ENCODE data around the gene SLC29A3.

SLC29A3 gene

GRCh38 chr10:71301371-71301916 lies 17.6 kb upstream of the SLC29A3 start:
- Mint-ChIP-seq H3K9me3 (no peaks in the 10 kb centered on the region), H3K4me3 (no peak overlapping the region), H3K4me1 (ENCODE audit: low read depth) (peaks cover 5% of the 10 kb centered on the region), H3K36me3 (ENCODE audit: low read depth) (no peaks in the 10 kb centered on the region), H3K27me3 (ENCODE audit: low read depth) (peaks cover 3% of the 10 kb centered on the region), H3K27ac (no peak overlapping the region)
- no peak for DNase-seq (ENCODE audit: low spot score)

- Mint-ChIP-seq H3K27me3 (ENCODE audit: low read depth) (peaks cover 3% of the 10 kb centered on the region), H3K36me3 (ENCODE audit: low read depth) (no peaks in the 10 kb centered on the region), H3K9me3 (no peaks in the 10 kb centered on the region), H3K4me1 (ENCODE audit: low read depth) (peaks cover 5% of the 10 kb centered on the region), H3K4me3 (no peak overlapping the region), H3K27ac (no peak overlapping the region)
- DNase-seq (ENCODE audit: low spot score), result no peak
Observed at GRCh38 chr10:71302451-71302850, 16.6 kb upstream of the SLC29A3 start.

GRCh38 chr10:71302874-71303568 lies 16.0 kb upstream of the SLC29A3 start:
- no peak for DNase-seq (ENCODE audit: low spot score)
- peaks cover 3% of the 10 kb centered on the region for H3K27me3 Mint-ChIP-seq (ENCODE audit: low read depth)
- H3K9me3 Mint-ChIP-seq, result no peaks in the 10 kb centered on the region
- no peak overlapping the region for H3K4me3 Mint-ChIP-seq
- H3K36me3 Mint-ChIP-seq (ENCODE audit: low read depth), result no peaks in the 10 kb centered on the region
- peaks cover 5% of the 10 kb centered on the region for H3K4me1 Mint-ChIP-seq (ENCODE audit: low read depth)
- no peak overlapping the region for H3K27ac Mint-ChIP-seq

- Mint-ChIP-seq H3K9me3 (no peaks in the 10 kb centered on the region), H3K27ac (no peak overlapping the region), H3K27me3 (ENCODE audit: low read depth) (peaks cover 3% of the 10 kb centered on the region)
Observed at GRCh38 chr10:71303569-71303907, 15.5 kb upstream of the SLC29A3 start.

GRCh38 chr10:71304914-71305313 lies 14.1 kb upstream of the SLC29A3 start:
- no peak overlapping the region for H3K4me3 Mint-ChIP-seq
- peaks cover 2% of the 10 kb centered on the region for H3K27me3 Mint-ChIP-seq (ENCODE audit: low read depth)
- H3K27ac Mint-ChIP-seq, result no peak overlapping the region
- H3K36me3 Mint-ChIP-seq (ENCODE audit: low read depth), result no peaks in the 10 kb centered on the region
- DNase-seq (ENCODE audit: low spot score), result no peak
- no peaks in the 10 kb centered on the region for H3K4me1 Mint-ChIP-seq (ENCODE audit: low read depth)
- no peaks in the 10 kb centered on the region for H3K9me3 Mint-ChIP-seq

More at GRCh38 chr10:71303569-71303907, 15.5 kb upstream of the SLC29A3 start:
- Mint-ChIP-seq H3K4me1 (ENCODE audit: low read depth) (peaks cover 5% of the 10 kb centered on the region), H3K4me3 (no peak overlapping the region), H3K36me3 (ENCODE audit: low read depth) (no peaks in the 10 kb centered on the region)
- DNase-seq (ENCODE audit: low spot score), result no peak

- Mint-ChIP-seq H3K4me1 (ENCODE audit: low read depth) (no peaks in the 10 kb centered on the region), H3K27me3 (ENCODE audit: low read depth) (peaks cover 2% of the 10 kb centered on the region), H3K9me3 (no peaks in the 10 kb centered on the region), H3K36me3 (ENCODE audit: low read depth) (no peaks in the 10 kb centered on the region), H3K27ac (no peak overlapping the region), H3K4me3 (no peak overlapping the region)
- DNase-seq (ENCODE audit: low spot score), result no peak
Observed at GRCh38 chr10:71306979-71307378, 12.1 kb upstream of the SLC29A3 start.

GRCh38 chr10:71307469-71308085 lies 11.5 kb upstream of the SLC29A3 start:
- no peak overlapping the region for H3K4me3 Mint-ChIP-seq
- DNase-seq (ENCODE audit: low spot score), result no peak
- no peaks in the 10 kb centered on the region for H3K9me3 Mint-ChIP-seq

GRCh38 chr10:71308244-71308643 lies 10.8 kb upstream of the SLC29A3 start:
- Mint-ChIP-seq H3K27me3 (ENCODE audit: low read depth) (peaks cover 2% of the 10 kb centered on the region), H3K36me3 (ENCODE audit: low read depth) (no peaks in the 10 kb centered on the region), H3K9me3 (no peaks in the 10 kb centered on the region), H3K4me1 (ENCODE audit: low read depth) (no peaks in the 10 kb centered on the region), H3K27ac (no peak overlapping the region), H3K4me3 (no peak overlapping the region)
- no peak for DNase-seq (ENCODE audit: low spot score)

More at GRCh38 chr10:71307469-71308085, 11.5 kb upstream of the SLC29A3 start:
- no peaks in the 10 kb centered on the region for H3K36me3 Mint-ChIP-seq (ENCODE audit: low read depth)
- no peak overlapping the region for H3K27ac Mint-ChIP-seq
- no peaks in the 10 kb centered on the region for H3K4me1 Mint-ChIP-seq (ENCODE audit: low read depth)
- H3K27me3 Mint-ChIP-seq (ENCODE audit: low read depth), result peaks cover 2% of the 10 kb centered on the region

- H3K9me3 Mint-ChIP-seq, result no peaks in the 10 kb centered on the region
- DNase-seq (ENCODE audit: low spot score), result no peak
- no peaks in the 10 kb centered on the region for H3K36me3 Mint-ChIP-seq (ENCODE audit: low read depth)
Observed at GRCh38 chr10:71308985-71309384, 10.1 kb upstream of the SLC29A3 start.

GRCh38 chr10:71309919-71310318 lies 9.1 kb upstream of the SLC29A3 start:
- Mint-ChIP-seq H3K36me3 (ENCODE audit: low read depth) (no peaks in the 10 kb centered on the region), H3K4me3 (no peak overlapping the region), H3K27ac (no peak overlapping the region), H3K27me3 (ENCODE audit: low read depth) (peaks cover 2% of the 10 kb centered on the region), H3K4me1 (ENCODE audit: low read depth) (no peaks in the 10 kb centered on the region), H3K9me3 (no peaks in the 10 kb centered on the region)
- no peak for DNase-seq (ENCODE audit: low spot score)

More at GRCh38 chr10:71308985-71309384, 10.1 kb upstream of the SLC29A3 start:
- Mint-ChIP-seq H3K4me1 (ENCODE audit: low read depth) (no peaks in the 10 kb centered on the region), H3K27ac (no peak overlapping the region), H3K4me3 (no peak overlapping the region), H3K27me3 (ENCODE audit: low read depth) (peaks cover 2% of the 10 kb centered on the region)

- no peak overlapping the region for H3K27ac Mint-ChIP-seq
- H3K27me3 Mint-ChIP-seq (ENCODE audit: low read depth), result peaks cover 2% of the 10 kb centered on the region
- H3K4me1 Mint-ChIP-seq (ENCODE audit: low read depth), result peaks cover 9% of the 10 kb centered on the region
- H3K4me3 Mint-ChIP-seq, result no peak overlapping the region
- no peaks in the 10 kb centered on the region for H3K9me3 Mint-ChIP-seq
- no peaks in the 10 kb centered on the region for H3K36me3 Mint-ChIP-seq (ENCODE audit: low read depth)
- no peak for DNase-seq (ENCODE audit: low spot score)
Observed at GRCh38 chr10:71312220-71312619, 6.8 kb upstream of the SLC29A3 start.

GRCh38 chr10:71312811-71313789 lies 6.0 kb upstream of the SLC29A3 start:
- Mint-ChIP-seq H3K9me3 (no peaks in the 10 kb centered on the region), H3K27me3 (ENCODE audit: low read depth) (peaks cover 2% of the 10 kb centered on the region), H3K36me3 (ENCODE audit: low read depth) (no peaks in the 10 kb centered on the region), H3K27ac (no peak overlapping the region), H3K4me3 (no peak overlapping the region), H3K4me1 (ENCODE audit: low read depth) (peaks cover 9% of the 10 kb centered on the region)
- DNase-seq (ENCODE audit: low spot score), result no peak

- no peaks in the 10 kb centered on the region for H3K36me3 Mint-ChIP-seq (ENCODE audit: low read depth)
- peak overlapping the region; percentile 27 for H3K4me3 Mint-ChIP-seq
- H3K27ac Mint-ChIP-seq, result no peak overlapping the region
- DNase-seq (ENCODE audit: low spot score), result peak; percentile 29
- no peaks in the 10 kb centered on the region for H3K27me3 Mint-ChIP-seq (ENCODE audit: low read depth)
- peaks cover 13% of the 10 kb centered on the region for H3K4me1 Mint-ChIP-seq (ENCODE audit: low read depth)
- H3K9me3 Mint-ChIP-seq, result no peaks in the 10 kb centered on the region
Observed at GRCh38 chr10:71314028-71314693, 4.9 kb upstream of the SLC29A3 start.
